ENCODE data around the gene SLFN12L.

- no peak for TF ChIP-seq CTCF (IDR thresholded peaks at IDR 0.05)
- no peak for TF ChIP-seq POLR2A (IDR thresholded peaks at IDR 0.05)
These were observed 37.9 kb downstream of the SLFN12L start for GRCh38 chr17:35499548-35499947.

Measured in ovary (tissue), 3 donors.